Activated T-helper 9 cell treated with anti-CD3 and anti-CD28 coated beads, Interleukin-2, amount 50 U/mL, for 16 hours (primary cell): ENCODE results near the gene TXN2.
"Not testable (repeated sequence)": the region's sequence is repeated elsewhere in the genome, so short reads cannot be mapped to it uniquely, and the experiment has no call there.

ENCODE experiments used
- DNase-seq: peaks from one replicate; pipeline ENCODE4 v3.0.0-alpha.2; 2020; ENCODE audit warnings: low read depth

TXN2 gene

DNA sequence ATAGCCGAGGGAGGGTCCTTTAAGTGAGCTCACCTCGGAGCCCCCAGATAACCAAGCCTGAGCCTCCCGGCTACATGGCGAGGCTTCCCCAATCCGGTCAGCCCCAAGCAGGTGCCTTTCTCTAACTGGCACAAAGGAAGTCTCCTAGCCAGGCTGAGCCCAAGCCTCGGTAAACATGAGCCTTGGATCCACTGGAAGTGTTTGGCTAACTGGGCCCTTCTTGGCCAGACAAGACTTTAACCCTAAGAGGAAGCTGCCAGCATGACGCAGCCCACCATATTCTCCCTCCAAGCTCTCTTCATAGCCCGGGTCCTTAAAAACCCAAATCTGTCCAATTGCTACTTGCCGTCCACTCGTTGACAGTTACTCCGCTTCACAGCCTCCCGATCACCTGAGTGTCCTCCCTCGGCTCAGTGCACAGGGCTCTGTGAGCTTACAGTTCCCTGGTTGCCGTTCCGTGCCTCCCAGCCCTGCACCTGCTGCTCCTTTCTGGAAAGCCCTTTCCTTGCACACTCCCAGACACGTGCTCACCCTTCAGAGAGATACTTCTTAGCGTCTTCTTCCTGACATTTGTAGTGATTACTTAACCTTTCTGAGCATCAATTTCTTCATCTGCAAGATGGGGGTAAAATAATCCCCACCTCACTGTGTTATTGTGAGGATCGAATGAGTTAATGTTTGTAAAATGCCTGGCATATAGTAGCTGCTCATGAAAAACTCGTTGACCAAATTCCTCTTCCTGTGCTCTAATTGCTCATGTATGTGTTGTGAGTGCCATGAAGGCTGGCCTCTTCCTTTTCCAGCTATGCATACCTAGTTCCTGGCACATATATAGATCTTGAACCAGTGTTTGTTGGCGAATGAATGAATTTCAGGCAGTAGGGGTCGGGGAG is 25.6 kb downstream of the TXN2 start:
- DNase-seq = no peak

GRCh38 chr22:36454916-36455570 is 26.4 kb downstream of the TXN2 start:
- peak; percentile 91 for DNase-seq

GRCh38 chr22:36453855-36454378 is 27.5 kb downstream of the TXN2 start:
- DNase-seq = no peak

- not testable (repeated sequence) for DNase-seq
Observed at GRCh38 chr22:36452978-36453607, 28.3 kb downstream of the TXN2 start.

DNA sequence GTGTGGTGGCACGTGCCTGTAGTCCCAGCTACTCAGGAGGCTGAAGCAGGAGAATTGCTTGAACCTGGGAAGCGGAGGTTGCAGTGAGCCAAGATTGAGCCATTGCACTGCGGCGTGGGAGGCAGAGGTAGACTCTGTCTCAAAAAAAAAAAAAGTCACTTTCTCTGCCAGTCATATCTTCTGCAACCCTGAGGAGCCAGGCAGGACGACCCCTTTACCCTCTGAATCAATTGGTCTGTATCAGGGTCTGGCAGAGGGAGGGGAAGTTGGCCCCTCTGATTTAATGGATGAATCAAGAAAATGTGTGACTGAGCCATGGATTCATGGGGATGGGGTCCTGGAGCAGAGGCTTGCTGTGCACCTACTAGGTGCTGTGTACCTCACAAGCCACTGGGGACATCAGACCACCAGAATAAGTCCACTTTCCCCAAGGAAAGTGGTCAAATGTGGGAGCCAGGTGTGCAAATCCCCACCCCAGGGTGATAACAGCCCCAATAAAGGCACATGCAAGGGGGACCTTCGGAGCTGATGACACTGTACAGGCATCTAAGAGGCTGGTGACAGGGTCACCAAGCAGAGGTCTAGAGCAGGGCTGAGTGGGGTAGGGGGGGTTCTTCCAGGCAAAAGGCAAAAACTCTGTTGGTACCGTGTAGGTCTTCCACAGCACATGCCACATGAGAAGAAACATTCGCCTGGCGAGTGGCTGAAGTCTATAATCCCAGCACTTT is 29.0 kb downstream of the TXN2 start:
- no peak for DNase-seq

GRCh38 chr22:36450923-36451322 is 30.5 kb downstream of the TXN2 start:
- DNase-seq = not testable (repeated sequence)

- no peak for DNase-seq
Observed at GRCh38 chr22:36449596-36450175, 31.8 kb downstream of the TXN2 start.

DNA sequence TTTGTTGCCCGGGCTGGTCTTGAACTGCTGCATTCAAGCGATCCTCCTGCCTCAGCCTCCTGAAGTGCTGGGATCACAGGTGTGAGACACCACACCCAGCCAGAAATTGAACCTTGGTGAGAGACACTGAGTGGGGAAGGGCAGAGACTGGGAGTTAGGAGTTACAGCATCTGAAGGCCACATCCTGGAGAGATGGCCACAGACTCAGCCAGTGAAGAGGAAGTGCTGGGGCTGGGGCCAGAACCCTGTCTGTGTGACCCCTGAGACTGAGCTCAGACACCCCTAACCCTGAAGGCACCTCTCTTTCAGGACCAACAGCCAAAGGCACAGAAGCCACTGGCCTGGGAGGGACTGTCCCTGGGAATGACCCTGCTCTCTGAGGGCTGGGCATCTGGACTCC is 33.8 kb downstream of the TXN2 start:
- DNase-seq = no peak

DNA sequence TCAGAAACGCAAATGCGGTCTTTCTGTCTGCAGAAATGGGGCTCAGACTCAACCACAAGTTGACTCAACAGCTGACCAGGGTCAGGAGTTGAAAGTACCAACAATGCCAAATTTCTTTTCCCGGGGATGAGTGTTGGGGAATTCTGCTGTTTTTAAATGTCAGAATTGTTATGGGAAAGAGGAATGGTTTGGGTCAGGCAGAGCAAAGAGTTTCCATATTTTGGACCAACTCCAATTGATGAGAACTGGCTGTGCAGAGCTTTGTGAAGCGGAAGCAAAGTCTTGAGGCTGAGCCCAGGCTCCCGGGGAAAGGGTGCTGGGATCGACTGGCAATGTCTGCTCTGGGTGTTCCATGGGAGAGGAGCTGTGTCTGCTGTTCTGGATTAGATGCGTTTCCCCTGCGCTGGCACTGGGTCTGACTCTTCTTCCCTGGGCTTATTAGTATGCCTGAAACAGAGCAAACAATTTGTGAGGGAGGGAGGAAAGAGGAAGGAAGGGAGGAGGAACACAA is 36.2 kb downstream of the TXN2 start:
- DNase-seq = no peak

- DNase-seq = no peak
Observed at GRCh38 chr22:36443198-36443770, 38.2 kb downstream of the TXN2 start.

DNA sequence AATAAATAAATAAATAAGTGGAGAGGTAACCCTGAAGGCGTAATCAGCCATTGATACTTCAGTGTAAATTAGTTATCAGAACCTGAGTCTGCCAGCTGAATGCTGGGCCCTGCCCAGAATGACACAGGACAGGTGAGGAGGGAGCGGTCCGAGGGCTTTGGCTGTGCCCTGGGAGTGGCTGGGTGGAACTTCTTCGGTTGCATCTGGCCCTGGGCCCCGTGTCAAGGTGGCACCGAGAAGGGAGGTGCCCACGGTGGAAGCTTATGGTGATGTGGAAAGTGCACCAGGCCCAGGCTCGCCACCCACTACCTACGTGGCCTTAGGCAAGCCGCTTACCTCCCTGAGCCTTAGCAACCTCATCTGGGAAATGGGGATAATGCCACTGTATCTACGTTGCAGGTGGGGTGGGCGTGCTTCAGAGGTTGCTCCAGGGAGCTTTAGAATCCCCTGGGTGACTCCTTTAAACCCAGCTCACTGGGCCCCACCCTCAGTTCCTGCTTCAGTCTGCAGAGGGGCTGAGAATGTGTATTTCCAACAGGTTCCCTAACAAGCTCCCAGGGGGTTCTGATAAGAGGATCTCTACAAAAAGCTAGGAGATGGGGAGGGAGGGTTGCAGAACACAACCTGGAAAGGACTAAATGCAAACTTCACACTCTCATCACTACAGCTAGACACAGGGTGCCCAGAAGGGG is 38.8 kb downstream of the TXN2 start:
- DNase-seq = no peak

DNA sequence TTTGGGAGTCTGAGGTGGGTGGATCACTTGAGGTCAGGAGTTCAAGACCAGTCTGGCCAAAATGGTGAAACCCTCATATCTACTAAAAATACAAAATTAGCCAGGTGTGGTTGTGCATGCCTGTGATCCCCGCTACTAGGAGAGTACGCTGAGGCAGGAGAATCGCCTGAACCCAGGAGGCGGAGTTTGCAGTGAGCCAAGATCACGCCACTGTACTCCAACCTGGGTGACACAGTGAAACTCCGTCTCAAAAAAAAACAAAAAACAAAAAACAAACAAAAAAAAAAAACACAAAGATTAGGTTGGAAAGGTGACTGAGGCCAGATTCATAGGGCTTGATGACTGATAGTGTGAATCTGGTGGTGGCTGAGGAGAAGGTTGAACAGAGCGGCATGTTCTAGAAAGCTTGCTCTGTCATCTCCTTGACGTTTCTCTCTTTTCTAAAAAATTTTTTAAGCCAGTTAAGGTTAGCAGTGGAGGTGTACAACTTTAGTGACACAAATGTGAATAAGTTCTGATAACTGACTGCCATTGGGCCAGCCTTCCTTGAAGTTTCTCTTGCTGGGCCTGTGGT is 40.9 kb downstream of the TXN2 start:
- no peak for DNase-seq

GRCh38 chr22:36439481-36440271 is 41.8 kb downstream of the TXN2 start:
- DNase-seq = peak; percentile 11

DNA sequence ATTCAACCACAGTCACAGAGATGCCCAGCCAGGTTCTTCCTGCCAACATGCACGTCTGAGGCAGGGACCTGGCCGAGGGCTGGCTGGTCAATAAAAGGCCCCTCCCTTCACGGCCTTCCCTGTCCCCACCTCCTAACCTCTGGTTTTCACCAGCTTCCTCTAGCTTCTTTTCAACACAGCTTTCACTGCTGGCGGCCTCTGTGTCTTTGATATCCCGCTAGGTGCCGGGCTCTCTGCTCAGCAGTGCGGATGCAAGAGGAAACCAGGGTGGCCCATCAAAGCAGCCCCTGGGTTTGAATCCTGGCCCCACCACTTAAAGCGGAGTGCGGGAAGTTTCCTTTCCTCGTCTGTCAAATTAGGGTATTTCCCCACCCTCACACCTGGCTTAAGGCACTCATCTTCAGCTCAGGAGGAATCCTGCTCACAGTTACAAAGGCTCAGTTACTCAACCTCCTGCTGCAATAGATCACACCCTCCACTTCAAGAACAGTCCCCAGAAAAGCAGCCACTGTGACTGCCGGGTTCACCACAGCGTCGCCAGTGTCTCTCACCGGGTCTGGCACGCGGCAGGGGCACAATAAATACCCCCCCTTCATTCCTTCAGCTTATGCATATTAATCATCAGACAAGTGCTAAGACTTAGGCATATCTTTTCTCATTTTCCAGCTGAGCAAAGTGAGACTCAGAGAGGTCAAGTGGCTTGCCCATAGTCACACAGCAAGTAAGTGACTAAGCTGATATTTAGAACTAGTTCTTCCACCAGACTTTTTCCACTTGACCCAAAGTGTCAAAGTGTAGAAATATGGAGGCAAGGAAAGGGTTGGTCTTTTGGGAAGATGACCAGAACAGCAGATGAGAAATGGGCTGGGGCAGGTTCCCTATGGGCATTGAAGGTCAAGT is 45.7 kb downstream of the TXN2 start:
- DNase-seq = peak; percentile 35

- DNase-seq = no peak
Observed at GRCh38 chr22:36433318-36434231, 47.9 kb downstream of the TXN2 start.

DNA sequence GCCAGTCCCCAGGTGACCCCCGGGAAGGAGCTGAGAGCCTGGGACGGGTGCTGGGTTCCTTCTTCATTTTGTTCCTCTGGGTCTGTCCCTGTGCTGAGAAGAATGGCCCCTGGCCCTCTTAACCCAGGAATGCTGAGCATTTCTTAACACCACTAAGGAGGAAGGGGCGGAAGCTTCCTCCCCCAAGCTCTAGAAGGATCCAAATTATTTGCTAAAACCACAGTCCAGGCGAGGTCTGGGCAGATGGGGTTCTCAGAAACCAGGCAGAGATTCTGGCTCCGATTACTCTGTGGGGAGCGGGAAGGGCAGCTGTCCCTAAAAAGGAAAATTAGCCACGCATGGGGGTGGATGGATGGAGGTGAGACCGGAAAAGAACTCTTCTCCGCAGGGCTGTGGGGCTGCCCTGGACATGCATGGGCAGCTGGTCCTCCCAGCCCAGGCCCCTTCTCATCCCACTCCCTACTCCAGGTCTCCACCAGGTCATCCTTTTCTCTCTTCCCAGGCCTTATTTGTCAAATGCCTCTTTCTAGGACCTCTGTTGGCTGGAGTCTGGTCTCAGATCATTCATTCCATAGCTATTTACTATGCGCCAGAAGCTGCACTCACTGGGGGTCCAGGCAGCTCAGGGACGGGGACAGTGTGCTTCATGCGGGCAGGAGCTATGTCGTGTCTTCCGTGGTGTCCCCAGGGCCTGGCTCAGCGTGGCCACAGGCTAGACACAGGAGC is 48.7 kb downstream of the TXN2 start:
- DNase-seq = no peak
